Prostate gland (tissue), 2 donors: Measurements from ENCODE around the gene FOXP1. TPM values are rescaled to one million over a fixed set of nuclear protein-coding genes. Genes with fewer than 3 reads are reported as not detected.

ENCODE experiments used
- DNase-seq: peaks from one replicate; pipeline ENCODE4 v3.0.0-alpha.2; 2019; ENCODE audit warnings: low spot score
- H3K27ac ChIP-seq, 2 donors: fragments of 200-600 bp; sonication (generic); 2 replicates each; pipeline ENCODE4 v1.5.1; 2017 to 2019
- H3K27me3 ChIP-seq: fragments of 200-600 bp; sonication (generic); replicated peaks from 2 replicates; pipeline ENCODE4 v1.5.1; 2019; ENCODE audit not compliant: insufficient read depth
- H3K36me3 ChIP-seq, 2 donors: fragments of 200-600 bp; sonication (generic); 1 replicate in 1 of 2; 2 replicates in 1 of 2; pipeline versions ENCODE4 v1.5.1 to v1.8.1; 2017 to 2019
- H3K4me1 ChIP-seq: fragments of 200-600 bp; sonication (generic); replicated peaks from 2 replicates; pipeline ENCODE4 v1.5.1; 2019
- H3K4me3 ChIP-seq, 2 donors: fragments of 200-600 bp; sonication (generic); 2 replicates each; pipeline ENCODE4 v1.5.1; 2017 to 2019
- H3K9me3 ChIP-seq: fragments of 200-600 bp; sonication (generic); 2 replicates; pipeline ENCODE4 v1.5.1; 2017
- CTCF ChIP-seq, 4 experiments: fragments of 200-600 bp in 2 of 4; fragments of 450-650 bp in 2 of 4; sonication (generic) in 2 of 4; IDR thresholded peaks; 1 replicate in 3 of 4; 2 replicates in 1 of 4; pipeline ENCODE4 v1.5.1; 2016 to 2019; ENCODE audit warnings: antibody characterized with exemption in 4 of 4, mild to moderate bottlenecking in 2 of 4, moderate library complexity in 2 of 4
- POLR2A ChIP-seq: fragments of 450-650 bp; IDR thresholded peaks from one replicate; pipeline ENCODE4 v1.6.1; 2016; ENCODE audit warnings: antibody characterized with exemption, mild to moderate bottlenecking
- POLR2AphosphoS5 ChIP-seq: sonication (generic); formaldehyde crosslinking; IDR thresholded peaks from one replicate; pipeline ENCODE4 v1.6.1; 2017; ENCODE audit warnings: antibody characterized with exemption
- WGBS: methylation state at CpG from one replicate; pipeline ENCODE4 v1.1.5; 2018; 5-methylcytosine and 5-hydroxymethylcytosine counted together
- intact Hi-C: fragments of 100-400 bp; cut with DNase I; formaldehyde crosslinking; loops from one replicate; pipeline ENCODE4 v1.14.2; 2022
- total RNA-seq, 2 donors: library from RNA; depleted of rRNA; stranded (reverse); fragments of >200 nt; gene quantifications; one replicate each; pipeline ENCODE4 v1.1.0, GENCODE V29; 2016

Gene FOXP1
- total RNA-seq, 2 donors from 2014 or later: 133 to 156 TPM

GRCh38 chr3:71127052-71127831, 456.3 kb downstream of the FOXP1 start:
- Histone ChIP-seq H3K4me1 (peaks cover 8% of the 10 kb centered on the region), H3K4me3 (no peak overlapping the region), H3K27ac (peak overlapping the region in 1 of 2 donors; percentile 14), H3K36me3 (no peaks in the 10 kb centered on the region), H3K9me3 (no peaks in the 10 kb centered on the region), H3K27me3 (no peaks in the 10 kb centered on the region)
- intact Hi-C loops: no loop called here
- 52% methylated on average over 7 of the region's 7 CpGs for WGBS
- TF ChIP-seq POLR2A (no peak), CTCF (IDR thresholded peaks at IDR 0.05) (no peak)
- DNase-seq: no peak

- DNase-seq: no peak
- H3K36me3 ChIP-seq: no peaks in the 10 kb centered on the region
- peaks cover 4% of the 10 kb centered on the region for H3K4me1 ChIP-seq
- no peak overlapping the region for H3K27ac ChIP-seq
- H3K4me3 ChIP-seq: no peak overlapping the region
- WGBS: 88% methylated on average over 1 of the region's 1 CpG
- no peaks in the 10 kb centered on the region for H3K9me3 ChIP-seq
- intact Hi-C loops: no loop called here
- no peak for TF ChIP-seq CTCF (IDR thresholded peaks at IDR 0.05)
- TF ChIP-seq POLR2A: no peak
- TF ChIP-seq POLR2AphosphoS5: no peak
- H3K27me3 ChIP-seq: no peaks in the 10 kb centered on the region
Observed at GRCh38 chr3:71125738-71126137, 457.8 kb downstream of the FOXP1 start.

- intact Hi-C loops: no loop called here
- Histone ChIP-seq H3K27me3 (no peaks in the 10 kb centered on the region), H3K4me3 (no peak overlapping the region), H3K9me3 (no peaks in the 10 kb centered on the region), H3K36me3 (no peaks in the 10 kb centered on the region), H3K27ac (no peak overlapping the region), H3K4me1 (peaks cover 4% of the 10 kb centered on the region)
- 41% methylated on average over 1 of the region's 1 CpG for WGBS
- no peak for TF ChIP-seq POLR2A
- TF ChIP-seq CTCF (IDR thresholded peaks at IDR 0.05): no peak
- TF ChIP-seq POLR2AphosphoS5: no peak
- DNase-seq: no peak
Observed at GRCh38 chr3:71124048-71124447, 459.5 kb downstream of the FOXP1 start.

GRCh38 chr3:71122641-71123040, 460.9 kb downstream of the FOXP1 start:
- H3K4me1 ChIP-seq: peaks cover under 1% of the 10 kb centered on the region
- WGBS: 95% methylated on average over 4 of the region's 4 CpGs
- no peaks in the 10 kb centered on the region for H3K36me3 ChIP-seq
- no peaks in the 10 kb centered on the region for H3K27me3 ChIP-seq
- no peak for TF ChIP-seq POLR2A
- TF ChIP-seq POLR2AphosphoS5: no peak
- no peak for TF ChIP-seq CTCF (IDR thresholded peaks at IDR 0.05)
- no peaks in the 10 kb centered on the region for H3K9me3 ChIP-seq
- no peak overlapping the region for H3K4me3 ChIP-seq
- H3K27ac ChIP-seq: no peak overlapping the region
- DNase-seq: no peak
- intact Hi-C loops: no loop called here
